IPS DF 19.7 (cell line): Measurements from ENCODE around the gene PNPLA2.

ENCODE experiments used
- DNase-seq: peaks from one replicate; pipeline ENCODE4 v3.0.0-alpha.2; 2013; ENCODE audit warnings: low read depth, low spot score

The PNPLA2 gene

DNA sequence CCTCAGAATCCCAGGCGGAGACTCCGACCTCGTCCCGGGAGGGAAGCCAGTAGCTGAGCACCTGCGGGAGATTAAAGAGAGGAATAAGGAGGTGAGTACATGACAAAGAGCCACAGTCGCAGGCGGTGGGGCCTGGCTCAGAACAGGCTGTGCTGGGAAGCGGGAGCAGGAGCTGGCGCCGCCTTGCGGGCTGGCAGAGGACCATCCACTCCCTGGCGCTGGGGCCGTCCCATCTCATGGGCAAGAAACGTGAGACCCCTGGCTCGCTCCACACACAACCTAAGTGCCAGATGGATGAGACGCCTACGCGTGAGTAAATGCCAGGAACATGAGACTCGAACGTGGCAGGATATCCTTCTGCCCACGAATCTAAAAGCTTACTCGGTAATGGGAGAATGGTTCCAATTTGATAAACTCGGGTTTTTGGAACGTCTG, 35.1 kb upstream of the PNPLA2 start:
- peak; percentile 91 for DNase-seq

DNA sequence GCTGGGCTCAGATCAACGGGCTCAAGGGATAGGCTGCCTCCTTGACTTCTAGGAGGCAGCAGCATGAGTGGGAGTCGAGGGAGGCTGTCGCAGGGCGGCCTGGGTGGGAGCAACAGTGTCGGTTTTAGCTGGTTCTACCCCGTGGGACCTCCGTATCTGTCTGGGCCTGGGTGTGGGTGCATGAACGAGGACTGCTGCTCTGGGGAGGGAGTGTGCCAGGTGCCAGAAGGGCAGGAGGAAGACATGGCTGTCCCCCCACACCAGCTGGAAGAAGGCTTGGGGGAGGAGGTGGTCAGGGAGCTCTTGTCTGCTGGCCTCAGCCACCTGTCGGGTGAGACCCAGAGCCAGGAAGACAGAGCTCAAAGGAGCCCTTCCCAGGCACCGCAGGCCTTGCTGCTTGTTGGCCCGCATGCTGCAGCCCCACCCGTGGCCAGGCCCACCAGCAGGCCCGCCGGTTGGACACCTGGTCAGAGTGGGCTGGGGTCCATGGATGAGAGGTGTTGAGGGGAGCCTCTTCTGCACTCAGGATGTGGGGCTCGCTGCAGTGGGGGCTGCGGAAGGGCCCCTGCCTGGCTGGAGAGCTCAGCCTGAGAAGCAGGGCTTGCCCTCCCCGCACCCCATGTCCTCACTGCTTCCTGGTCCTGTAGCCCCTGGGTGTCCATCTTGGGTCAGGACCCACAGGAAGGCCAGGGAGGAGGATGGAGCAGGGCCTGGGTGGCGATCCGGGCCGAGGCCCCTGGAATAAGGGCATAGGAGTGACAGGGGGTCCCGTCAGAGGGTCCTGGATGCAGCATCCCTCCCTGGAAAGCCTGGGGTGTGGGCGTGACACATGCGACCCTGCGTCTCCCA, 32.3 kb upstream of the PNPLA2 start:
- DNase-seq = no peak

DNA sequence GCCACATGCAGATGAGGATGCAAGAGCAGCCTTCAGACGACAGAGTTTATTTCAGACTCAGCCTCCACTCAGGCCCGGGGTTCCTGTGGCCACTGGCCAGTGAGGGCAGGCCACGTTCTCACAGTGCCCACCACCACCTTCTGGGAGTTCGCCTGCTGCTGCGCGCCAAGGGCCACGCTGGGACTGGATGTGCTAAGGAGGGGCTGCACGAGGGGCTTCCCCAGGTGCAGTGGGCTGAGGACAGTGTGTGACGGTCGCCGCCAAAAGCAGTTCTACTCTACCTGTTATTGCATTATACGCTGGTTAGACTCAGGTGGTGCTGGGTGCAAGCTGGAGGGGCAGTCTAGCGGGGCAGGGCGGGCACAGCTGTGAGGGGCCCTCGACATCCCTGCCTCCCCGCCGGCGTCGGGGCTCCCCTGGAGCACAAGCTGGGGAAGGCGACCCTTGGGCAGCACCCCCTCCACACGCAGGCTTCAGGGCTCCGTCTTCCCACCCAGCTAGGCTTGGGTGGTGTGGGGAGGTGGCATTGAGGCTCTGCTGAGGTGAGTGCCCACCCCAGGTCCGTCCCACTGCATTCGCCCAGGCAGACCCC, 31.5 kb upstream of the PNPLA2 start:
- no peak for DNase-seq

DNA sequence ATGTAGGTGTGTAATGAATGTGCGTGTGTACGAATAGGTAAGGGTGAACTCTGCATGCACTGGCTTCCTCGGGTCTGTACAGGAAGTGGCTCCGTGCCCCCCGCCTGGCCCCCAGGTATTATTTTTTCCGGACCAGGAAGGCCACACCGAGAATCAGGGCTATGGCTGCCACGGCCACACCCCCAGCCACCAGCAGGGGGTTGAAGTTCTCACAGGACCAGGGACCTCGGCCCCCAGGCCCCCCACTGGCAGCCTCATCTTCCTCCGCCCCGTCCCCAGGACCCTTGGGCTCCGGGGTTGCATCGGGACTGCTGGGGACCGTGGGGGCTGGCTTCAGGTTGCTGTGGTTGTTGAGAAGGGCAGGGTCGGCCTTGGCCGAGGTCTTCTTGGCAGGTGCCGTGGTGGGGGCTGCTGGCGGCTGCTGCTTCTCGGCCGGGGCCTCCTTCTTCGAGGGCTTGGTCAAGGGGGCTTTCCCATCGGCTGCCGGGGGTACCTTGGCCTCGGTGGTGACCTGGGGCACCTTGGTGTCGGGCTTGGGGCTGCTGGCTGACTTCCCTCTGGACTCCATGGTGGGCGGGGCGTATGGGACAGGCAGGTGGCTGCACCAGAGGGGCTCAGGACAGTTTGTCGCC, 30.6 kb upstream of the PNPLA2 start:
- no peak for DNase-seq

DNA sequence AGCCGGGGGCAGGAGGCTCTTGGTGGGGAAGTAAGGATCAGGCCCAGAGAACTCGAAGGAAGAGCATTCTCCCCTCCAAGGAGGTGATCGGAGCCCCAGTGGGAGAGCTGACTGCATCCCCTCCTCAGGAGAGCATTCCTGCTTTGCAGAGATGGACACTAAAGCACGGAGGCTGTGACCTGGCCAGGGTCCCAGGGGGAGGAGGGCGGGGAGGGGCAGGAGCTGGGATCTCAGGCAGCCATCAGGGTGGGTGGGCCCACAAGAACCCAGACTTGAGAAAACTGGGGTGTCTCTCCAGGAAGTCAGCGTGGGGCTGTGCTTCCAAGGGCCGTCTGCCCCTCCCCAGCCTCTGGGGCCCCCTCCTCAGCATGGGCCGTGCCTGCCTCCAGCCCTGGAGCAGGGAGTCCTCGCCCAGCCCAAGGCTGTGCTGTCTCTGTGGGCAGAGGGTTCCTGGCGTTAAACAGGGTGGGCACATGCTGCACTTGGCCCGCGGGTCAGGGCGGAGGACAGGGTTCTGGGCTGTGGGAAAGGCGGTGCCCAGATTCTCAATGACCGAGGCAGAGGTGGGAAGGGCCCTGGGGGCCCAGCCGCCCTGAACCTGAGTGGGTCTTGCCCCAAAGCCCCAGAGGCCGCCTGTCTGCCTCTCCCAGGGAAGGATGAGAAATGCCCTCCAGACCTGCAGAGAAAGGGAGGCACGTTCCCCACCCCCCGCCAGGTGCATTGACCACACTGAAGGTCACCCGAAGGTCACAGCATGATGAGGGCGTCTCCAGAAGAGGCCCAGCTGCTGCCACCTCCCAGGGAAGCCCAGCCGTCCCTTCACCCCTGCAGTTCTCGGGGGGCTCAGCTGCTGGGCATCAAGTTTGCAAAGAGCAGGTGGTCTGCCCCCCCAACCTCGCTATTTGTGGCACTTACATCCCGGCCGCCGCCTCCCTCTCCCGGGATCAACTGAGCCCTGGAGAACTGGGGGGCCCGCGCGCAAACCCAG, 29.5 kb upstream of the PNPLA2 start:
- no peak for DNase-seq

DNA sequence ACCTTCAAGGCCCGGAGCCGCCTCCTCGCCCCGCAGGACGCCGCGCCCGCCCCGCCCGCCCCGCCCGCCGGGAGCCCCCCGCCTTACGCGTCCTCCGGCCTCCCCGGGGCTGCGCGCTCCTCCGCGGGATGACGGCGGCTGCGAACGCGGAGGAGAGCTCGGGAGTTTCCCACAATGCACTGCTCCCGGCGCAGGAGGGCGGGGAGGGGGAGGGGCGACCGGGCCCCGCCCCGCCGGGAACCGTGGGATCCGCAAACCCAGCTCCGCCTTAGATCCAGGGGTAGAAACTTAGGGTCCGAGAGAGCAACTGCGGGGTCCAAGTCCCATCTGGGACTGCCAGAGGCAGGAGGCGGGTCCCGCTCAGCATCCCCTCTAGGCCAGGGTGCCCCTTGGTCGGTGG, 28.8 kb upstream of the PNPLA2 start, which contains the start of gene CEND1:
Gene CEND1, minus strand, starts transcription at position 148 of the 400 bp plus-strand sequence. CDS start 1,514 bp downstream, outside the sequence.
- DNase-seq = no peak

DNA sequence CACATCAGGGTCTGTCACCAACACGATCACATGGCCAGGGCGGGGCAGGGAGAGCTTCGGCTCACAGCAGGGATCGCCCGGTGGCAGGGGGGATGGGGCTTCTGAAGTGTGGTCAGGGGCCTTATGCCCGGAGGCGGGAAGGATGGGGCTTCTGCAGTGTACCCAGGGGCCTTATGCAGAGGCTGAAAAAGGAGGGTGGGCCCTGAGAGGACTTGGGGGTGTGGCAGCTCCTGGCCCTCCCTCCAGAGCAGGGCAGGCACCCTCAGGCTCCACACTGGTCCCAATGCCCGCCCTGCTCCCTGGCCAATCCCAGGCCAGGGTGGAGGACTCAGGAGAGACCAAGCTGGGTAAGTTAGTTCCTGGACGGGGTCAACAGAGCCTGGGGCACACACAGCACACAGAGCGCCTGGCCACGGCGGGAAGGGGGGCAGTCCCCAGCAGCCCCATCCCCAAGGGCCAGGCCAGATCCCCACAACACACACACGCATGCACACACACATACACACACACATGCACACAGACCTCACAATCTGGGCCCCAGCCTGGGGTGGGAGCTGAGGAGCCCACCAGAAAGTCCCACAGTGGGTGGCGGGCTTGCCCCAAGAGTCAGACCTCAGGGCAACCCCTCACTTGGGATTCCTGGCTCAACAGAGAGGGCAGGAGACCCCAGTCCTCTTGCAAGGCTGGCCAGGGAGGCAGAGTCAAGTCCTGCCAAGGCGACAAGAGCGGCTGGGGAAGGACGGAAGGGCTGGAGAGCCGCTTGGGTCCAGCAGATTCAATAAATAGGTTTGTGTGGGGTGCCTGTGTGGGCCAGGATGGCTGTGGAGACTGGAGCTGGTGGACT, 27.8 kb upstream of the PNPLA2 start:
- no peak for DNase-seq

DNA sequence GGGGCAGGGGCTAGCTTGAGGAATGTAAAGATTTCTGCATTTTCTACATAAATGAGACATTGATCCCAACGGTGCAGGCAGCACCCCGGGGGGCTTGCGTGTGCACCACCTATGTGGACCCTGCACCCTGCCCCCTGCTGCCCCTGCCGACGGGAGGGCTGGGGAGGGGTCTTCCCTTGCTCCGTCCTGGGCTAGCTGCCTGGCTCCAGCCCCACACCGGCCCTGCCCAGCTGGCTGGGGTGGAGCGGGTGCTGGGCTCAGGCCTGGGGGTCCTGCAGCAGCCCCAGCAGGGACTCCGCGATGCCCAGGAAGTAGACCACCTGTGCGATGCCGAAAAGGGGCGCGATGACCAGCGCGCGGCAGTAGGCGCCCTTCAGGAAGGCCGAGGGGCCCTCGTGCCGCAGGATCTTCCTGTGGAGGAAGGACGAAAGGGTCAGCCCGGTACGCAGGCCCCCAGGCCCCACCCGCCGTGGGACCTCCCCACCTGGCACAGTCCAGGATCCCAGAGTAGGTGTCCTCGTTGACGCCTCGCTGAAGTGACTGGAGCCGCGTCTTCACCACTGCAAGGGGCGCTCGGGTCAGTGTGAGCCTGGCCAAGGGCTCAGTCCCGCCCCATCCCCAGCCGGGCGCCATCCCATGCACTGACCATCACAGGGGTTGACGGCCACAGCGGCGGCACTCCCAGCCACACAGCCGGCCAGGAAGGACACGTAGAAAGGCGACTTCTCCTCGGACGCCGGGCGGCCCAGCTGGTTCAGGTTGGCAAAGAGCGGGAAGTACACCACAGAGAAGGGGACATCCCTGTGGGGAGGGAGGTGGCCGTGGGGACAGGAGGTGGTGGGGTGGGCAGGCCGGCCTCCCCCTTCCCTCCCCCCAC, 26.8 kb upstream of the PNPLA2 start:
- no peak for DNase-seq

DNA sequence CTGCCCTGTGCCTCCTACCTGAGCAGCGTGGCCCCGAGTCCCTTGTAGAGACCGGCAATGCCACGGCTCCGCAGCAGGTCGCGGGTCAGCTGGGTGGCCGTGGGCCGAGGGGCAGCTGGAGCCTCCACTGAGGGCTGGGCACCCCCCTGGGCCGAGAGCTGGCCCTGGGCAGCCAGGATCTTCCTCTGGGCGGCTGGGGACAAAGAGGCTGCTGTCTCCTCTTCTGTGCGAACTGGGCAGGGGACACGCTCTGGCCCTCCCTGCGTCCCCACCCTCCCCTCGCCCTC, 26.2 kb upstream of the PNPLA2 start:
- no peak for DNase-seq

DNA sequence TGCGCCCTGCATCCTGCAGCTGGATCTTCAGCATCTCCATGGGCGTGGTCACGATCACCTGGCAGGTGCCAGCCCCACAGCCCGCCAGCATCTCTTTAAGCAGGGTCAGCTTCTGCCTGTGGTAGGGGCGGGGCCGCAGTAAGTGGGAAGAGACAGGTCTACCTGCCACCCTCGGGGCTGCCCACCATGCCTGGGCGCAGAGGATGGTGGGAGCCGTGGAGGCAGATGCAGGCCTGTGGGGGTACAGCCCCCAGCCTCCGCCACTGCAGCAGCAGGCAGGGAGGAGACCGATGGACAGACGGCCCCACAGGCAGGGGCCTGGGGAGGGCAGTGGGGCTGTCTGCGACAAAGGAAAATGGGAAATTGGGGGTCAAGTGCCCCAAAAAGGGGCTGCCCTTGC, 25.8 kb upstream of the PNPLA2 start:
- no peak for DNase-seq

DNA sequence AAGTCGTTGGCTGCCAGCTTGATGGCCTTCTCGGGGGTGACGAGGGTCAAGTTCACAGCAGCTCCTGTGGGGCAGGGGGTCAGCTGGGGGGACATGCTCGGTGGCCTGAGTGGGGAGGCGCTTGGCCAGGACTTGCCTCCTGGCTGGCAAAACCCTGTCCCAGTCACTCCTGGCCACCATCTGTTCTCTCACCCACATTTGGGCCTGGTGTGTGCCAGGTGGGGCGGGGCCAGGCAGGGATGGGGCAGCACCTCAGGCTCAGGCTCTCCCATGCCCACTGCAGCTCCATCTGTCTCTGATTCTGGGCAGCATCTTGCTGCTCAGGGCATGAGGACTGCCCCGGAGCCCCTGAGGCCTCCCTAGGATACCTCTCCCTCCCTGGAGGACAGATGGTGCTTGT, 25.2 kb upstream of the PNPLA2 start:
- DNase-seq = no peak

DNA sequence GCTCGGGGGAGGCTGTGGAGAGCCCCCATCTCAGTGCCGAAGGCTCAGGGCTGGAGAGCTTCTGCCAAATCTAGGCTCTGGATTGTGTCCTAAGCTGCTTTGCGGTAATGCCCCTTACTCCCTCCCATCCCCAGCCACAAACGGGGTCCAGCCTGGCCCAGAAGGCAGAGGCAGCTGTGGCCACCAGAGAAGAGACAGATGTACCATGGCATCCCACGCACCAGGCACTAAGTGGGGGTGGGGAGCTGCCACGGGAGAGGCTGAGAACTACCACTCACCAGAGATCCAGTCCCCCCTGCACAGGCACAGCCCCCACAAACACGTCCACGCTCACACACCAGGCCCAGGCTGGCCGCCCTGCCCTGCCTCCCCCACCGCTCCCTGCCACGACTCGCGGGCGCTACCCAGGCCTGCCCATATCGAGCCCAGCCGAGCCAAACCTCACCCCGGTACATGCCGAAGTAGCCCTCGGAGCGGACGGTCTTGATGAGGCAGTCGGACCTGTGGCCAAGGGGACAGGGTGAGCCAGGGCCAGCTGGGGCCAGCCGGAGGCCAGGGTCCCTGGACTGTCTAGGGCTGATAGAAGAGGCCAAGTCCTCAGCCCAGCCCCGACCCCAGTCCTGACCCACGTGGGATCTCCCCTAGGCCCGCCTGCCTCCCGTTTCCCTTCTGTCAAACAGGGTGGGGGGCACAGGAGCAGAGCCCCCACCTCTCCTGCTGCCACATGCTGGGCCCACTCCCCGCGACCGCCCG, 24.5 kb upstream of the PNPLA2 start:
- no peak for DNase-seq

DNA sequence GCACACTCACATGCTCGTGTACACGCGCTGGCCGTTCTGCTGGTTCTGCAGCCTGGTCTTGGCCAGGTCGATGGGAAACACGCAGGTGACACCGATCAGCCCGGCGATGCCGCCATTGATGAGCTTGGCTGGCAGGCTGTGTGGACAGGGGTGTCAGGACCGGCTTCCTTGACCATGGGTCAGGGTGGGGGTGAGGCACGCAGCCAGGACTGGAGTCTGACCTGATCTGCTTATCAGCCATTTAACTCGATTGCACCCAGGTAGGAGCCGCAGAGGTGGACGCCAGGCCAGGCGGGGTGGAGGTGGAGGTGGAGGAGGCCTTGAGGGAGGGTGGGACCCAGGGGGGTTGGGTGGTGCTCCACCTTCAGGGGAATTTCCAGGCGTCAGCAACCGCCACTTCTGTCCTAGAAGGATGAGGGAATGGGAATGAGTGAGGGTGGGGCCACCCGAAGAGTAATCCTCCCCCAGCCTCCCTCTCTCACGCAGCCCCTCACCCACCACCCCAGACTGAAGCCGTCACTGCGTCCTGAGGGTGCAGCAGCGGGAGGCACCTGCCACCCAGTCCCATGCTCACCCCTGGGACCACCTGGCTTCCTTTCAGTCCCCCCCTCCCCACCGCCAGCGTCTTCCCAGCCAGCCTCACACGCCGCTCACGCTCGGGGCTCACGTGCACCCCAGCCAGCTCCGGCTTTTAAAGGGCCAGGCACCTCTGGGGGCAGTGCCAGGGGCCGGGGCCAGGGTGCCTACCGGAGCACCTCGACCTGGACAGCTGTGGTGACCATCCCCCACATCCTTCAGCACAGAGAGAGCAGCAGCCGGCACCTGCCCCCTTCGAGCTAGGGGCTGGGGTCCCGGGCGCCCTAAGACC, 23.7 kb upstream of the PNPLA2 start:
- no peak for DNase-seq

DNA sequence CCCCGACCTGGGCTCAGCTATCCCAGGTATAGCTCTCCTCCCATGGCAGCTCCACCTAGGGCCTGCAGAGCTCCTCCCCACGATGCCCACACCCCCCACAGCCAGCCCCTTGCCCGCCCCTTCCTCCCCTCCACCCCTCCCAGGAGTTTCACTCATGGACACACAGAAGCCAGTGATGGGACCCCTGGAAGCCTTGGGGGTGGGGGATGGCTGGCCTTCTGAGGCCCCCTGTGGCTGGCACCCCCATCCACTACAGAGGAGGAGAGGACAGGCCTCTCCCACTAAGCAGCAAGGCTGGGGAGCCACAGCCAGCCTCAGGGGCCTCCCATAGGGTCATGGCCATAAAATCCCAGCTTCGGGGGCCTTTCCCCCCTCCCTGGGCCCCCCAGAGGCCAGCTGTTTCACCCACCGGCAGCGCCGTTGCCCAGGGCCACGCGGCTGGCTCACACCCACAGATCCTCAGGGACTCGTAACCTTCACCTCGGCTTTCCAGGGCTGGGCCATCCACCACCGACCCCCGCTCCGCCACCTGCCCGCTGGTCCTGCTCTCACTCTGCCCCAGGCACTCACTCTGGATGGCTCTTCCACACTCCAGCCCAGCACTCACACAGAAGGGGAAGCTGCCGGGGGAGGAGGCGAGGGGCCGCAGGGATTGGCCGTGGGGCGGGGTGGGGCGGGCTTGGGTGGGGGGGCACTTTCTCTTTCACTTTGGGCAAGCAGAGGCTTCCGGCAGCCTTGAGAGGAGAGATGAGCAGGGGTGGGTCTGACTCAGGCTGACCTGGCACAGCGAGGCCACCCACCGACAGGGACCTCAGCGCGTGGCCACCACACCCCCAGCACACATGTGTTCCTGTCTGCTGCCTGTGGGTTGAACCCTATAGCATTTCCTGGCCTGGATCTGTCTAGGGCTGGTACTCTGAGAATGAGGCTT, 22.8 kb upstream of the PNPLA2 start:
- DNase-seq = no peak

DNA sequence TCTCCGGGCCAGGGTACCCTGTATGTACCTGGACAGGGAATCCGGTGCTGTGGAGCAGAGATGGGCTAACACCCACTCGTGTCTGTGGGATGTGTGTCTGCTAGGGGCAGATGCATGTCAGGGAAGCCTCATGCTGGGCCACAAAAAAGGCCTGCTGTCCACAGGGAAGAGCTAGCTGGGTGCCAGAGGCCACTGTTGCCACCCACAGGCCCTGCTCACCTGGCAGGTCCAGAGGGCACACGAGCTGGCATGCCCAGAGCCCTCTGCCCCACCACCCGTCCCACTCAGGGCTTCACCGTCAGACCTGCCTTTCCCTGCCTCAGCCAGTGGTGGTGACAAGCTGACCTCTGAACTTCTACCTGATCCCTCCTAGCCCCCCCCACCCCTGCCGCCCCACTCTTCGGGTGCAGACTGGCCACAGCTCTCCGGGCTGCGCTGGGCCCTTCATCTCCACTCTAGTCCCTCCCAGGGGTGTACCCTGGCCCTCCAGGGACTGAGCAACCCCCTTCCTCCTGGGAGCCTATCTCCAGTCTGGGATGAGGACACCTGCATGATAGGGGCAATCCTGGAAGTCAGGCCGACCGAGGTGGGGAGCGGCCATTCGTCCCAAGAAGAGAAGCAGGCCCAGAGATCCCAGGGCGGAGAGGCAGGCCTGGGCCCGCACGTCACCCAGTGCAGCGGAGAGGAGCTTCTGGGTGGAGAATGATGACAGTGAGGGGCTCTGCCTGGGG, 22.0 kb upstream of the PNPLA2 start:
- no peak for DNase-seq
